ENCODE data around the gene TMED5. TPM values are rescaled to one million over a fixed set of nuclear protein-coding genes. Genes with fewer than 3 reads are reported as not detected.

Gene TMED5
- total RNA-seq, 1 donor, result 50.3 TPM

DNA sequence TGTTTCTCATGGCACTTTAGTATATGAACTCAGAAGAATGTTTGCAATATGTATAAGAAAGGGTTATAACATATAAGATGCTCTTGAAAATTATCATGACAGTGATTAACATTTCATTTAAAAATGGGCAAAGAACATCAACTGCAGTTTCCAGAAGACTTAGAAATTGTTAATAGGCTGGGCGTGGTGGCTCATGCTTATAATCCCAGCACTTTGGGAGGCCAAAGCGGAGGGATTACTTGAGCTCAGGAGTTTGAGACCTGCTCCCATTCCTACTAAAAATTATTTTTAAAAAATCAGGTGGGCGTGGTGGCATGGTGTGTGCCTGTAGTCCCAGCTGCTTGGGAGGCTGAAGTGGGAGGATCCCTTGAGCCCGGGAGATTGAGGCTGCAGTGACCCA, 78.1 kb downstream of the TMED5 start:
- Histone ChIP-seq H3K4me3 (ENCODE audit: insufficient read depth, low read length) (no peak overlapping the region), H2AFZ (ENCODE audit: low read length) (no peak overlapping the region), H3K36me3 (ENCODE audit: insufficient read depth, low read length) (no peaks in the 10 kb centered on the region), H3K79me2 (ENCODE audit: insufficient read depth, low read length) (peaks cover 82% of the 10 kb centered on the region), H3K4me2 (ENCODE audit: insufficient read depth, low read length) (no peak overlapping the region), H3K27ac (ENCODE audit: low read depth, low read length) (no peak overlapping the region), H4K20me1 (ENCODE audit: insufficient read depth, low read length) (no peaks in the 10 kb centered on the region), H3K9me3 (ENCODE audit: low read depth, low read length) (no peaks in the 10 kb centered on the region), H3K27me3 (ENCODE audit: insufficient read depth, low read length) (no peaks in the 10 kb centered on the region), H3K4me1 (ENCODE audit: insufficient read depth, low read length) (no peaks in the 10 kb centered on the region)
- DNase-seq (ENCODE audit: insufficient read length, low spot score, missing footprints), result no peak
- no peak for TF ChIP-seq CTCF (IDR thresholded peaks at IDR 0.05; ENCODE audit: extremely low read depth, low read depth, low read length)

Small RNAs within 50 kb of the gene (small RNA-seq; reads per million reads assigned to genes)
- not detected for gene AC126124.1

Other genes with a start within 250 kb of the TMED5 start
- gene DIPK1A, start 219.0 kb downstream of the TMED5 start, total RNA-seq, result 29.0 and 29.8 TPM in 2 replicates
- gene MTF2, start 101.1 kb downstream of the TMED5 start, total RNA-seq, result 15.9 and 21.8 TPM in 2 replicates
- gene CCDC18, start 311 bp upstream of the TMED5 start, total RNA-seq, result 6.2 TPM in 2 replicates
- gene DR1, start 165.5 kb upstream of the TMED5 start, total RNA-seq, result 26.8 and 27.1 TPM in 2 replicates